Stimulated activated CD8-positive, alpha-beta memory T cell treated with anti-CD3 and anti-CD28 coated beads, Interleukin-7, amount 100 ng/mL, for 48 hours (primary cell): ENCODE data around the gene SLC13A2.
"Not testable (repeated sequence)": the region's sequence is repeated elsewhere in the genome, so short reads cannot be mapped to it uniquely, and the experiment has no call there.

Experiments
- DNase-seq, 2 donors: peaks; one replicate each; pipeline ENCODE4 v3.0.0-alpha.2; 2020; ENCODE audit warnings: low read depth in 1 of 2; ENCODE audit errors: extremely low read depth in 1 of 2

The SLC13A2 gene

DNA sequence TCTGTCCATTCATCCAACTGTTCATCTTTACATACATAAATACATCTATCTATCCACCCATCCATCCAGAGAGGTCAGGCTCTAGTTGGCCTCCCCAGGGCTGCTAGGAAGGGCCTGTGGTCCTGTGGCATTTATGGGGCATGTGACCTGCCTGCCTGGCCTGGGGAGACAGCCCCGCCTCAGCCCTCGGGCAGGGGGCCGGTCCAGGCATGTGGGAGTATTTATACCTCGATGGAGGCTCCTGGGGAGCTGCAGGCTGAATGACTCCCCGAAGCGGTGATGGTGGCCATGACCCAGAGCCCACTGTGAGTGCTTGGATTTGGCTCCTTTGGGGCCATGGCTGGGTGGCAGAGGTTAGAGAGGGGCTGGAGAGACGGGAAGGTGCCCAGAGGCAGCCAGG is 40.0 kb downstream of the SLC13A2 start:
- no peak for DNase-seq

GRCh38 chr17:28514561-28515002 is 41.1 kb downstream of the SLC13A2 start:
- no peak for DNase-seq

DNA sequence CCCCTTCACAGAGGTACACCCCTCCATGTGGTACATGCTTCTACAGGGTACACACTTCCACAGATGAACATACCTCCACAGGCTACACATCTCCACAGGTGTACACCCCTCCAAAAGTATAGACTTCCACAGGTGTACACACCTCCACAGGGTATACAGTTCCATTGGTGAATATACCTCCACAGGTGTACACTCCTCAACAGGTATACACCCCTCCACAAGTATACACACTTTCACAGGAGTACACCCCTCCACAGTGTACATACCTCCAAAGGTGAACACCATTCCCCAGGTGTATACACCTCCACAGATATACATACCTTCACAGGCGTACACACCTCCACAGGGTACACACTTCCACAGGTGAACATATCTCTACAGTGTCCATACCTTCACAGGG is 42.1 kb downstream of the SLC13A2 start:
- no peak for DNase-seq

GRCh38 chr17:28518132-28518531 is 44.7 kb downstream of the SLC13A2 start:
- no peak for DNase-seq

GRCh38 chr17:28518578-28518977 is 45.1 kb downstream of the SLC13A2 start:
- DNase-seq: no peak

- DNase-seq: no peak
These were observed 45.8 kb downstream of the SLC13A2 start for GRCh38 chr17:28519236-28519635.

GRCh38 chr17:28520687-28521086 is 47.2 kb downstream of the SLC13A2 start:
- no peak for DNase-seq

GRCh38 chr17:28521311-28522085 is 48.1 kb downstream of the SLC13A2 start:
- no peak for DNase-seq

DNA sequence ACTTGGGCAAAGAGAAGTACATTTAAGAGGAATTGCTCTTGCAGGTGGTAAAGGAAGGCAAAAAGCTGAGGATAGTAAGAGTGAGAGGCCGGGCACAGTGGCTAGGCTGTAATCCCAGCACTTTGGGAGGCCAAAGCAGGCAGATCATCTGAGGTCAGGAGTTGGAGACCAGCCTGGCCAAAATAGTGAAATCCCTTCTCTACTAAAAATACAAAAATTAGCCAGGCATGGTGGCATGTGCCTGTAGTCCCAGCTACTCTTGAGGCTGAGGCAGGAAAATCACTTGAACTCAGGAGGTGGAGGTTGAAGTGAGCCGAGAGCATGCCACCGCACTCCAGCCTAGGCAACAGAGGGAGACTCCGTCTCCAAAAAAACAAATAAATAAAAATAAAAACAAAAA is 48.8 kb downstream of the SLC13A2 start:
- DNase-seq: not testable (repeated sequence)

DNA sequence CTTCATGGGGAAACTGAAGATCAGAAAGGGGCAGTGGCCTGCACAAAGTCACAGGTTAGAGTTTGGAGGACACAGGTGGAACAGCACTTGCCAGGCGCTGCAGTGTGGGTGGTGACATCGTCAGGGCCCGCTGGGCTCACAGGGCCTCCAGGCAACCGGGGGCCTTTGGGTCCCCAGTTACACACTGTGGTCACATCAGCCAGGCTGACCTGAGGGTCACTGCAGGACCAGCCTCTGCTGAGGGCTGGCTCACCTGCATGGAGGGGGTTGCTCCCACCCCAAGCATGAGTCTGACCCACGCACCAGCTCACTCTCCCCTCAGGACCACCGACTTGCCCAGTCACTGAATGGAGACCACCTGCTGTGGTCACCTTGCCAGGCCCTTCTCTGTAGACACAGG is 49.7 kb downstream of the SLC13A2 start:
- DNase-seq: no peak

DNA sequence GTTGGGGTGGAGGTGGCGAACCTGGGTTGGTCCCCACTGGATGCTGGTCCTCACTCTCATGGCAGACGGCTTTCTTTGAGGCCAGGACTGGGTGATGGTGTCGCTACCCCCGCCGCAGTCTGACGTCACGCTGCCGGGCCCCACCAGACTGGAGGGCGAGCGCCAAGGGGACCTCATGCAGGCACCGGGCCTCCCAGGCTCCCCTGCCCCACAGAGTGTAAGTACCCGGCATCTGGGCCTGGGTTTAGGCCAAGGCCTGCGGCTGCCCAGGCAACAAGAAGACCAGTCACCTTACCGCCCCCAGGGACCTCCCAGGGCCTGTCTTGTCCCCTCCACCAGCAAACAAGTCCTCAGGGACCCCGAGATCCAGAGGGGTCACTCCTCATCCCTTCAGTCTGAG is 50.4 kb downstream of the SLC13A2 start:
- no peak for DNase-seq

- DNase-seq: no peak
These were observed 51.3 kb downstream of the SLC13A2 start for GRCh38 chr17:28524476-28525424.

- DNase-seq: no peak
These were observed 52.9 kb downstream of the SLC13A2 start for GRCh38 chr17:28526381-28526780.

DNA sequence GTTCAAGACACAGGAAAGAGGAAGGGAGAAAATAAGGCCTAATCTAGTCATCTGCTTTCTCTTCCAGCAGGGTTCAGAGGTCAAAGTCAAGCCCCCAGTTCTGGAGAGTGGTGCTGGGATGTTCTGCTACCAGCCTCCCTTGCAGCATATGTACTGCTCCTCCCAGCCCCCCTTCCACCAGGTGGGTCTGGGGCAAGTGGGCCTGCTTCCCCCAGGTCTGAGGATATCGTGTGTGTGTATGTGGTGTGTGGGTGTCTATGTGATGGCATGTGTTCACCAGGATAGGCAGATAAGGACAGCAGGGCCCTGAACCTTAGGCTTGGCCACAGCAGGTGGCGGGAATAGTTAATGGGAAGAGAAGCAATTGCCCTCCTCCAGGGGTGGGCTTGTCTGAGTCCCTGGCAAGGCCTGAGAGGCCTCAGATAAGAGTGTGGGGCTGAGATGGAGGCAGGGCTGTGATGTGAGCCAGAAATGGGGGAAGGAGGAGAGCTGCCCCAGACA is 53.8 kb downstream of the SLC13A2 start:
- no peak for DNase-seq

GRCh38 chr17:28527859-28528258 is 54.4 kb downstream of the SLC13A2 start:
- DNase-seq: no peak

DNA sequence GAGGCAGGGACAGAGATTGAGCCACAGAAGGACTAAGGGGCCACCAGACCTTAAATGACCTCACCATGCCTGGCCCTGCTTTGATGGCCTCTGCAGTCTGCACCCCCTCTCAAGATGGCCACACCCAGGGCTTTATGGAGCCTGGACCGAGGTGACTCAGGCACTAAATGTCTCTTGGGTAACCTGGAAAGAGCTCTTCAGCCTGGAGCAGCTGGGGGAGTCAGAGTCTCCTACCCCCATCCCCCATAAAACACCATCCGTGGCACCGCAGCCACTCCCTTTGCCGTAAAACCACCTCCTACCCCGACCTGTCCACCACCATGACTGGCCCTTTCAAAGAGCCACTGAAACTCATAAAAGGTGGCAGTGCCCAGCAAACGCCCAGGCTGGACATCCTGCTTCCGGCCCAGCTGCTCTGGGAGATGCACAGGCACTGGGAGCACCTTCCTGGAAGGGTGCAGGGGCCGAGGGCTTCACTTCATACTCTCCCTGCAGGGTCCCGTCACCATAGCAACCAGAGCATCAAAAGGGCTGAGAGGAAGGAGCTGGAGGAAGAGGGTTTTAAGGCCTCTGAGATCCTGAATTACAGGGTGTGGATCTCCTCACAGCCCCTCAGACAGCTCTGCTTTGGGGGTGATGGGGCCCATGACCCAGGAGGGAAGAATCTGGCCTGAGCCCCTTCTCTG is 55.0 kb downstream of the SLC13A2 start:
- DNase-seq: no peak

DNA sequence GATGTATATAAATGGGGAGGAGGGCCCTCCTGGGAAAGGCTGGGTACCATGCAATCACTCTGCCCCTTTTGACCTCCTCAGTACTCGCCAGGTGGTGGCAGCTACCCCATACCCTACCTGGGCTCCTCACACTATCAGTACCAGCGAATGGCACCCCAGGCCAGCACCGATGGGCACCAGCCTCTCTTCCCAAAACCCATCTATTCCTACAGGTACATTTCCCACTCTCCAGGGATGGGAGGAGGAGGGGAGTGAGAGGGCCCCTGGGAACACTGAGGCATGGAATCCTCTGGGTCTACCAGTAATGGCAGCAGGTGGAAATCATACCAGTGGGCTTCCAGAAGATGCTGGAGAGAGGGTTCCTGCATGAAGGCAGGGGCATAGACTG is 55.6 kb downstream of the SLC13A2 start:
- no peak for DNase-seq

DNA sequence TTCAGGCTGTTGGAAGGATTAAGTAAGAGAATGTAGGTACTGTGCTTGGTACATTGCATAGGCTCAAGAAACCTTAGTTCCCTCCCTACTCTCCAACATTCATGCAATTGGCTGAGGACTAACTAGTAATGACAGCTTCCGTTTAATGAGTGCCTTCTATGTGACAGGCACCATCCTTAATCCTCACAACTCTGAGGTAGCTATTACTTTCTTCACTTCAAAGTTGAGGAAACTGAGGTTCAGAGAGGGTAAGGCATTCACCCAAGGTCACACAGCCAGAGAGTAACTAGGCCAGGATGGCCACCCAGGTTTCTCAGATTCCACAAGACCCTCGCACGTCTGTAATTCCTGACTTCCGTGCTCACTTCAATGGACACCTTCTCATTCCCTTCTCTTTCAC is 56.8 kb downstream of the SLC13A2 start:
- DNase-seq: no peak

GRCh38 chr17:28530926-28531325 is 57.5 kb downstream of the SLC13A2 start:
- DNase-seq: no peak

- DNase-seq: no peak
These were observed 58.9 kb downstream of the SLC13A2 start for GRCh38 chr17:28532050-28532960.
